Activated naive CD4-positive, alpha-beta T cell (primary cell): ENCODE data around the gene TNFRSF25.
A peak's percentile ranks its signal among the peaks of the same experiment; 100 is the strongest.

Experiments used
- DNase-seq, 4 experiments: peaks; one replicate each; lab custom pipeline; 2025; lab: John Stamatoyannopoulos, UW

TNFRSF25 gene, protein sequence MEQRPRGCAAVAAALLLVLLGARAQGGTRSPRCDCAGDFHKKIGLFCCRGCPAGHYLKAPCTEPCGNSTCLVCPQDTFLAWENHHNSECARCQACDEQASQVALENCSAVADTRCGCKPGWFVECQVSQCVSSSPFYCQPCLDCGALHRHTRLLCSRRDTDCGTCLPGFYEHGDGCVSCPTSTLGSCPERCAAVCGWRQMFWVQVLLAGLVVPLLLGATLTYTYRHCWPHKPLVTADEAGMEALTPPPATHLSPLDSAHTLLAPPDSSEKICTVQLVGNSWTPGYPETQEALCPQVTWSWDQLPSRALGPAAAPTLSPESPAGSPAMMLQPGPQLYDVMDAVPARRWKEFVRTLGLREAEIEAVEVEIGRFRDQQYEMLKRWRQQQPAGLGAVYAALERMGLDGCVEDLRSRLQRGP

DNA sequence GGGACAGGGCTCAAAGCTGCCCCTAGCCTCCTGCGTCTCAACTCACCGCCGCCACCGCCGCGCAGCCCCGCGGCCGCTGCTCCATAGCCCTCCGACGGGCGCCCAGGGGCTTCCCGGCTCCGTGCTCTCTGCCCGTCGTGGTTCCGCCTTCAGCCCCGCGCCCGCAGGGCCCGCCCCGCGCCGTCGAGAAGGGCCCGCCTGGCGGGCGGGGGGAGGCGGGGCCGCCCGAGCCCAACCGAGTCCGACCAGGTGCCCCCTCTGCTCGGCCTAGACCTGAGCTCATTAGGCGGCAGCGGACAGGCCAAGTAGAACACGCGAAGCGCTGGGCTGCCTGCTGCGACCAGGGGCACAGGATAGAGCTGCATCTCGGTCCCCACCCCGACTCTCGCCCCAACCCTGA lies at the start of gene TNFRSF25:
Gene TNFRSF25, minus strand, starts transcription at position 151 of the 400 bp plus-strand sequence. Its CDS starts 66 bp downstream, at position 85.
- DNase-seq: peak in 3 of 4 experiments; percentile 33 to 56 (median 44)

DNA sequence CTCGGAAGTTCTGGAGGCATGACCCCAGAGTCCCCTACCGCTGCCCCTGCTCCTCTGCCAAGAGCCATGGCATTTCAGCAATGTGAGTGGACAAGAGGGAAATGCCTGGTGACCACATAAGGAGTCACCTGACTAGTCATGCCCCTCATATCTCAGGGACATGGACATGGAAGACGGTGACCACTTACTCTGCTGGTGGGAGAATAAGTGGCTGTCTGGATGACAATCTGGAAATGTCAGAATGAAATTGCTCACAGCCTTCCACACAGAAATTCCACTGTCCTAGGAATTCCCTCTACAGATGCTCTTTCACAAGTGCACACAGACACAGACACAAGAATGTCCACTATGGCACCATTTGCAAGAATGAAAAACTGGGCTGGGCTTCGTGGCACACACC lies 49.8 kb upstream of the TNFRSF25 start:
- DNase-seq: no peak

DNA sequence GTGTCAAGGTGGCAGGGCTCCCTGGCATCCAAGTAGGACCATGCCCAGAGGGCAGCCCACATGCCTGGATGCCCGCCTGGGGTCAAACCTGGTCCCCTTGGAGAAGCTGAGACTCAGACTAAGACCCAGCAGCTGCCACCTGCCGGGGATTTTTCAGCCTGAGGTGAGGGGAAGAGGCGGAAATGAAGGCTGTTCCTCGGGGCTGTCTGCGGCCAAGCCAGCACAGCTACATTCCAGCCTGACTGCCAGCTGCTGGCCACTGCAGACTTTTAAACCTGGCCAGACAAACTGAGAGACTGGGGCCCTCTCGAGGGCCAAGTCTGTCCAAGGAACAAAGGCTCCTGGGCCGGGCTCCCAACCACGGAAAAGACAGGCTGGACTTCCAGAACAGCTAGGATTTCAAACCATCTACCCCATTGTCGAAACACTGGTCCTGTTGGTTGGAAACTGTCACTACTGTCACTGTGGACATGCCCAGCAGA lies 47.4 kb upstream of the TNFRSF25 start:
- no peak for DNase-seq

DNA sequence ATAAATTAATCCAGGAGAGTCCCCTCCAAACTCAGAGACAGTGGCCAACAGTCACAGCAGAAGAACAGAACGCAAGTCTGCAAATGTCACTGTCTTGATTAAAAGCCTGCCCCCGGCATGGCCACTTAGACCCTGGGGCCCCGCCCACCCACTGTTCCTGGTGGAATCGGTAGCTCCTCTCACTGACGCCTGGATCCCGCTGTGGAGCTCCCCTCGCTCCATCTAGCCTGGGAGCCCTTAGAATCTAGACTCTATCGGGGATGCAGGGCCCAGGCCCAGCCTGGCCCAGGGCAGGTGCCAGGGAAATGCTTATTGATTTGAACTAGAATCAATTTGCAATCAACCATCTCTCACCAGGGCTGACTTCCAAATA lies 46.9 kb upstream of the TNFRSF25 start:
- no peak for DNase-seq

DNA sequence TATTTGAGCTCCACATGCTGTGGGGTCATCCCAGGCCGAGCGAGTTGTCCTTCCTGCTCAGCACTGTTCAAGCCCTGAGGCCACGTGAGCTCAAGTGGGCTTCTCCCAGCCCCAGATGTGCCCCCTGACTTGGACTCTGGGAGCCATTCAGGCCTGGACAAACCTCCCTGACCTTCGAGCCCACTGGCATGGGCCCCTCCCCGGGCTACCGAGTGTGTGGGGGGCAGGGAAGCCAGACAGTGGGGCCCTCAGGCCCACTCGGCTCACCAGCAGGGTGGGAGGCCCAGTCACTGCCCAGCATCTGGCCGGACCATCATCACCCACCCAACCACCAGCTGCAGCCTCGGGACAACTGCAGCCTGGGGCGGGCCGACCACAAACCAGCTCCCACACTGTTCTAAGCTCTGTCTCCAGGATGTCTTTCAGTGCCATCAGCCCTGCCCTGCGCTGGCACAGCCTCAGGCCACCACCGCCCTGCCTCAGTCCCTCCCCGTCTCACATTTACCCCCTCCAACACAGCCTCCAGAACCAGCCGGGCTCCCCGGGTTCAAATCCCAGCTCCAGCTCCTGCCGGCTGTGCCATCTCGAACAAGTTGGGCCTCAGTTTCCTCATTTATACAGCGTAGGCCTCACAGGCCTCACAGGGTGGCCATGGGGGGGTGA lies 46.4 kb upstream of the TNFRSF25 start:
- DNase-seq: no peak

DNA sequence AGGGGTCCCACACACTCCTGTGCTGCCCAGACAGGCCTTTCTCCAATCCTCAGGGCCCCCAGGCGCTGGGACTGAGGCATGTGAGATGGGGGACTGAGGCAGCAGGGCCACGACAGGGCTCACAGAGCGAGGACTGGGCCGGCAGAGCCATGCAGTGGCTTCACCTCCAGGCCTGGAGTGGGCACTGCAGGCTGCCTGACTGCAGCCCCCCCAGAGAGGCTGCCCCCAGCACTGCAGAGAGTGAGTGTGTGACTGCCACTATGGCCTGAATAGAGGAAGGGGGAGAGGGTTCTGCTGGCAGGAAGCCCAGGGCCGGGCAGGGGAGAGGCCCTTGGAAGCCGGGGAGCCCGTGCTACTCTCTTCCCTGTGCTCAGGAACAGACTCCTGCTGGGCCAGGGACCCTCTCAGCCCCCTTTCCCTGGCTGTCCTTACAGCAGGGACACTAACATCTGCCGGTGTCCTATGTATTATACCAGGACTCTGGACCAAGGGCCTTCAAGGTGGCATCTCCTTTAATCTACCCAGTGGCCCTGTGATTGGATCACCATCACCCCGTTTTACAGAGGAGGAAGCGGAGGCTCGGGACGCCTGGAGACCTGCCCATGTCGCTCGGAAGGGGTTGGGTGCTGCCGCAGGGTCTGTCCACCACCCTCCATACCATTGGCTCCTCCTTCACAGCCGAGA lies 45.7 kb upstream of the TNFRSF25 start:
- no peak for DNase-seq

DNA sequence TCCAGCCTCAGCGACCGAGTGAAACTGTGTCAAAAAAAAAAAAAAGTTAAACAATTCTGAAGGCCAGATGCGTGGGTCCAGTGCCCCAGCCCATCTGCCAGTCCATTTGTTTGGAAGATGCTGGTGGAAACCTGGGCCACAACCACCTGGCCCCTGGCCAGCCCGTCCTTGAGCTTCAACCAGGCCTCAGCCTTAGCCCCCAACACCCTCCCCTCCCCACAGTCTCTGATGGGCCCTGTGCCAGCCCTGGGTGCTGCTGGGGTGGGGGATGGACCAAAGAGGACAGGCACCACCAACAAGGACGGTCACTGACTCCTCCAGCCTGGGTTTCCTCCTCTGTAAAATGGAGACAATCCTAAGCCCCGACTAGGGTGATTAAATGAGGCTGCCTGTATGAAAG lies 45.1 kb upstream of the TNFRSF25 start:
- no peak for DNase-seq

DNA sequence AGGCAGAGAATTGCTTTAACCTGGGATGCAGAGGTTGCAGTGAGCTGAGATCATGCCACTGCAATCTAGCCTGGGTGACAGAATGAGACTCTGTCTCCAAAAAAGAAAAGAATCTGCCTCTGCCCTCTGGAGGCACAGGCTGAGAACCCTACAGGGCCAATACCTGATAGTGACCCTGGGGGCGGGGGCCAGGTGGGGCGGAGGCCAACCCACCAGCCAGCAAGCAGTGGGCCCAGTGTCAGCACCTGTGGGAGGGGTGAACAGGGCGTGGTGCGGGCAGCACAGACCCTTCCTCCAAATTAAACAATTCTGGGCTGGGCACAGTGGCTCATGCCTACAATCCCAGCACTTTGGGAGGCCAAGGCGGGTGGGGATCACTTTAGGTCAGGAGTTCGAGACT lies 44.5 kb upstream of the TNFRSF25 start:
- no peak for DNase-seq

DNA sequence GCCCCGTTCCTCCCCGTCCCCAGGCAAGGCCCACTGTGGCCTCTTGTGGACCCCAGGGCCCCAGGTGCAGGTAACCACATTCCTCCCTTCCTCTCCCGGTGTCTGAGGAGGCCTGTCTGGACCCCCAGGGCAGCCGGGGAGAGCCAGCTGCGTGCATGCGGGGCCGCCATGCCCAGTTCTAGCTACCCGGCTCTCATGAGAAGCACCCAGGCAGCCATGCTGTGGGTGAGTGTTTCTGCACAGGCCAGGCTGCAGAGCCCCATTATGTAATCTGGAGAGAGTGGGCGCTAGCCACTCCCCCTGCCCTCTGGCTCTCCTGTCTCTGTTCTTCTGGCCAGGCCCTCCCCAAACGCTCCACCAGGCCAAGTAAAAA lies 43.9 kb upstream of the TNFRSF25 start:
- DNase-seq: no peak

DNA sequence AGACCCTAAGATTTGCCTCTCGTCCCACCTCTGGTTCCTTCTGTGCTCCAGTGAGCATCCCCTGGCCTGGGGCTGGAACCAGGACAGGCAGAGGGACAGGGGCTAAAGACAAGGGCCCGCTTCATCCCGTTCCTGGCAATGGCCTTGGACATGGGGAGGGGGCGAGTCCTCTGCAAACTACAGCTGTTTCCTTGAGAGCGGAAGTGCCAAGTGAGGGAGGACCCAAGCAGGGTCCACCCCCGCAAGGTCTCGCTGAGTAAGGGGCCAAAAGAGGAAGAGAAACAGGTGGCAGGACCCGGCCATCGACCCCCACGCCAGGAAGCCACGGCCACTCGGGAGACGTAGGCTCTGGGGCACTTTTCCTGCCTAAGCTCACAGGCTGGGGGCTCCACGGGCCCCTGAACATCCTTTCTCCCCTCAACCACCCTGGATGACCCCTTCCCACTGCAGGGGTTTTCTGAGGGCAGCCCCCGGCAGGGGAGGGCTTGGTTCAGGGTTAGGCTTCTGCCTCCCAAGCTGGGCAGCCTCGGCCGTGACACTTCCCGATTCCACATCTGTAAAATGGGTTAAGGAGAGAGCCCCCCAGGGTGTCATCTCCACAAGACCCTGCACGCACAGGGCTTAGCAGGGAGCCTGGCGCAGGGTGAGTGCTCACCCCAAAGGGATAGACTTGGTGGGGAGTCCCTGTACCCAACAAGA lies 43.4 kb upstream of the TNFRSF25 start:
- DNase-seq: no peak

DNA sequence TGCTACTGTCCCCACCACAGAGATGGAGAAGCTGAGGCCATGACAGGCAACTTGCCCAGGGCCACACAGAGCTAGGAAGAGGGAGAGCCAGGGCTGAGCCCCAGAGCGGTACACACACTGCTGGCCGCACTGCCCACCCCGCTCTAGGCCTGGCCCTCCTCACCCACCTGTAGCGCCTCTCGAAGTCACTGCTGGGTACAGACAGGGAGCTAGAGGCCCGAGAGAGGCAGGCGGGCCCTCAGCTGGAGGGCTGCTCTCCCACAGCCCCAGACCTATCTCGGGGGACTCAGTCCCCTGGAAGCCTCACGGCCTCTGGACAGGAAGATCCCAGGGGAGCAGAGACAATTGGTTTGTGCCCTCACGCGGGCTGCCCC lies 42.8 kb upstream of the TNFRSF25 start:
- no peak for DNase-seq

DNA sequence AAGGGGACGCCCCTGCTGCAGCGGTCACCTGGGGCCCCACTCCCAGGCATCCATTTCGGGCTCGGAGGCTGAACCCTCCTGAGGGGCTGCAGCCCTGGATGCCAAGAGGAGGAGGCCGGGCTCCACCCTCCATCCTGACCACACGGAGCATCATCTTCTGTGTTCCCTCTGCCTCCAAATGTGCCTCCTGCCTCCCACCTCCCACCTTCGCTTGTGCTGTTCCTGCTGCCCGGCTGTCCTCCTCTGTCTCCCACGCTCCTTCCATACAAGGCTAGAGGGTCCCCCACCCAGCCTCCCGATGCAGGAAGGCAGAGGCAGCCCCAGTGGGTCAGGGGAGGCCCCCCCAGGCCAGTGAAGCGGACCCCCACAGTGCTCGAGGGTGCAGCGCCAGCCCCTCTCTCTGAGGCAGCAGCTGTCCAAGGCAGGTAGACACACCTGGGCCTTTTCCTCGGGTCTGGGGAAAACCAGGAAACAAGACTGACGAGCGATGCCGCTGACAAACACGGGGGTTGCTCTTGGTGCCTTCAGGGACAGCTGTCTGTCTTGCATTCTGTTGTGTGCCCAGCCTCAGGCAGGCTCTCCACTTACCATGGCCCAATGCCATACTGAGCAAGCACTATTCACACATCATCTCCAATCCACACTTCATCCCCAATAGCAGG lies 42.3 kb upstream of the TNFRSF25 start:
- no peak for DNase-seq

DNA sequence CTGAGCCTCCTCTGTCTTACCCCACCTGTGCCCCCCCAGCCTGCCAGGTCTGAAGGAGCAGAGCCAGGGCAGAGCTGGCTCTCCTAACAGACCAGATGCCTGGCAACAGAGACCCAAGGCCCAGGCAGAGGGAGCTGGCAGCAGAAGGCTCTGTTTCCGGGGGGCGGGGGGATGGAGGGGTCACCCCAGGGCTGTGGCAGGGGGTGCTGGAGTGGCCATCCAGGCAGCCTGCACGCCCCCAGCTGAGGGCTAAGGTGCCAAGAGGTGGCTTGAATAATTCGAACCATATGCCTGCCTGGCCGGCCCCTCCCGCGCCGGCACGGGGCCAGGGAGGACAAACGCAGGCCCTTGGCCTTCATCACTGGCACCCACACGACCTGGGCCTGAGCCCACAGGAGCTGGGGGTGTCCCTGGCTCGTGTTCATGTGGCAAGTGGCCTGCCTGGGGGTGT lies 41.5 kb upstream of the TNFRSF25 start:
- no peak for DNase-seq

DNA sequence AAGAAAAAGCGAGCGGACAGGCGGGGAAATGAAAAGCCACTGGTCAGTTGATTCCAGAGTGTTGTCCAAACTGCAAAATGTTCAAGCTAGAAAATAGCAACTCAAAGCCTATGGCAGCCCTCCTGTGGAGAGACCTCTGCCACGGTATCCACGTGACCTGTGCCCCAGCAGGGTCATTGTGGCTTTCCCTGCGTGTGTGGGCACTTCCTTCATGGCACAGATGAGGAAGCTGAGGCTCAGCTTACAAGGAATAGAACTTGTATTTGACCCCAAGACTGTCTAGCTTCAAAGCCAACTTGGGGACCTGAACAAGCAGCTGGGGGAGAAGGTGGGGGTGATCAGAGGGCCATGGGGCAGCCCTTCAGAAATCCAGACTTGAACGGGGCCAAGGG lies 41.1 kb upstream of the TNFRSF25 start:
- DNase-seq: no peak

DNA sequence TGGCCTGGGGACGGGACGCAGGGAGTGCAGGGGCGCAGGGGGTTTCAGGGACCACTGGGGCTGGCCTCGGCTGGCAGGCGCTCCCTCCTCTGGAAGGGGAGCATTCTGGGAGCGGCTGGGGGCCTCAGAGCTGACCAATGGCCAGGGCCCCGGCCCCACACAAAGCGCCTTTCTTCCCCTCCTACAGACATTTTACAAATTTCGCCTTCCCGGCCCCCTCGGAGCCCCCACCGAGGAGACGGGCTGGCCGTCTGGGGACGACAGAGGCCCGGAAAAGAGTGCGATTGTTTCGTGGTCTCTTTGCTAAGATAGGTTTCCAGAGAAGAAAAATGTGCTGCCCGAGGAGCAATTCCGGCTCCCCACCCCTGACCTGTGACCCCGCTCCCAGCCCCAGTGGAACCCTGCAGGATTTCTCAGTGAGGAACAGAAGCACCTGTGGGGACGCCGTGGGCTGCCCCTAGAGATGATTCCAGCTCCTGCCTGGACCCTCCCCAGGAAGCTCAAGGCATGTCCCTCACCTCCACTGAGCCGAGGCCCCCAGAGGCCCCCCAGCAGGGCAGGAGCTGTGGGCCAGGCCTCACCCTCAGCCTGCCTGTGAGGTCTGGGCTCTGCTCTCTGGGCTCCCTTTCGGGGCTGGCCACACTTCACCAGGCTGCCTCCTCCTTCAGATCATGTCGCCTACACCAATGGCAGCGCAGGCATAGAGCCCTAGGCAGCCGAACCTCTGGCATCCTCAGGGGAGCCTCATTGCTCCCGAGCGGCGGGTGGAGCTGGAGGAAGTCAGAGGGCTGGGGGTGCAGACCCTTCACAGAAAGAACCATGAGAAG lies 40.5 kb upstream of the TNFRSF25 start:
- no peak for DNase-seq

DNA sequence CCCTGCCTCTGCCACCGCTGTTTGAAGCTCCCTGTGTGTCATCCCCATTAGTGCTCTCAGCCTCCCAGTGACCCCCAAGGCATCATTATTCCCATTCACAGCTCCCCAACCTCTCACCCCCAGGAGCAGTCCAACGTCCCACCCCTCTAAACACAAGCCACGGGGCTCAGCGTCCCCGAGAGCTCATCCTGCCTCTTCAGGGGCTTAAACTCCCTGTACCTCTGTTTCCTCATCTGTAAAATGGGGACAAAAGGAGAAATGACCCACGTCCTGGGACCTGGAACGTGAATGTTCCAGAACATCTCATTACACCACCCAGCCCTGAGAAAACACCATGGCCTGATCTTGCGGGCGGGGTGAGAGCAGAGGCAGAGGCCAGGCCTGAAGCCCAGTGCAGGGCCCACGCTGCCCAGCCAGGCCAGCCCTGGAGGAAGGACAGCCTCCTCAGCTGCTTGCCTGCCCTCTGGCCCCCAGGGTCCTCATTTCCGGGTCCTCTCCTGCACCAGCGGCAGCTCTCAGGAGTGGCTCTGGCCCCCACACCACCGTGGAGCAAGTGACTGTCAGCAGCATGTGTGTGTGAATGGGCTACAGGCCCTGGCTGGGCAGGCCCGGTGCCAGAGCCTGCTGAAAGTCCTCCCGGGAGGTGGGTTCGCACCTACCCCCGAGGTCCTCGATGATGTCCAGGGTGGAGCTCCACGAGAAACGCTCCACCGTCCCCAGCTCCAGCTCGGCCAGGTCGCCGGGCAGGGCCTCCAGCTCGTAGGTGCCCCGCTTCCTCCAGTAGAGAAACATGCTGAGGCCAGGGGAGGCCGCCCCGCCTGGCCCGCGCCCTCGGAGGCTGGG lies 39.6 kb upstream of the TNFRSF25 start:
- no peak for DNase-seq

DNA sequence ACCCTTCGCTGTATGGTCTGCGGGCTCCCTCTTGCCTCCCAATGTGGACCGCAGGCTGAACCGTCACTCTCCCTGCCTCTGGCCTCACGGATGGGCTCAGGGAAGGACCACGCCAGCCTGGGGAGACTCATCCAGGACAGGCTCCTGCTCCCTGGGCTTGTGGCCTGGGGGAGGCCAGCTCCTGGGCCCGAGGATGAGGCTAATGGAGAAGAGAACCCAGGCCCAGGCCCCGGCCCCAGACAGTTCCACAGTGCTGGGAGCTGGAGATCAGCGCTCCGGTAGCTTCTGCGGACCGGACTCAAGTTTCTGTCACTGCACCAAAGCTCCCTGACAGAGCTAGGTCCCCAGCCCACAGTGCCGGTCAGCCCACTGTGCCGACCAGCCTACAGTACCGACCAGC lies 38.9 kb upstream of the TNFRSF25 start:
- no peak for DNase-seq

DNA sequence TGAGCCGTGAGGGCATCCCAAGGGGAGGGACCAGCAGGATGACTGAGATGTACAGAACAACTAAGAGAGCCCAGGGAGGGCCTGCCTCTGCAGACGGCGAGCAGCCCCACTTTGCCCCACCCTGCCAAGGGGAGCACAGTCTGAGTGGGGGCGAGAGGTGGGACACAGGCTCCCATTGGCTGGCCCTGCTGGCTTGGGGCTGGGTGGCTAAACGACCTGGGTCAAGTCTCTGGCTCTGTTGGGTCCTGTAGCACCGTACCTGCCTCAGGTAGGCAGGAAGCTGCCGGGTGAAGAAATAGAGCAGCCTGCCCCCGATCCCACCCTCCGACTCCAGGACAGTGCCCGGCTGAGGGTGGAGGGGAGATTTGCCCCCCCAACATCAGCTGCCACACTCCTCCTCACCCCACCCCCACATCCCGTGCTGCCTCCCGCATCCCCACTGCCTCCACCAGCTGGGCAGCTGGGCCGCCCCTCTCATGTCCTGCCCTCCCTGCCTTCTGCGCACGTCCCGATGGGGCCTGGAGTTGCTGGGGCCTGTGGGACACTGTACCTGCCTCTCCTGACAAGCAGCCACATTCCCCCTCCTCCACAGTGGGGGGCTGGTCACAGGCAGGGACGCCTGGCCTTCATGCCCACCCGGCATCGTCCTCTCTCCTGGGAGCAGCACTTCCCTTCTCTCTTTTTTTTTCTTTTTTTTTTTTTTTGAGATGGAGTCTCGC lies 38.1 kb upstream of the TNFRSF25 start:
- DNase-seq: no peak
